H1 (cell line): ENCODE measurements around the gene POLDIP3. TPM values are rescaled to one million over a fixed set of nuclear protein-coding genes. Genes with fewer than 3 reads are reported as not detected.

ENCODE experiments used
- CTCF ChIA-PET: fragments of 300-600 bp; sonication (Branson Sonifier 250); formaldehyde crosslinking; loops from one replicate; lab custom pipeline; 2021; ENCODE audit not compliant: partially characterized antibody; lab: Charles Lee
- POLR2A ChIA-PET: fragments of 300-600 bp; sonication (Branson Sonifier 250); formaldehyde crosslinking; loops from one replicate; lab custom pipeline; 2021; ENCODE audit warnings: inconsistent platforms; ENCODE audit not compliant: partially characterized antibody; lab: Charles Lee
- DNase-seq, 2 experiments: peaks; one replicate each; pipeline versions ENCODE4 v3.0.0 to v3.0.0-alpha.2; 2010 to 2022; ENCODE audit warnings: low spot score in 2 of 2, low read depth in 1 of 2, mixed read lengths in 1 of 2
- FAIRE-seq: peaks from 2 replicates; lab custom pipeline; 2011; peaks lifted over from hg19 to GRCh38; lab: Jason Lieb, UNC
- H2AFZ ChIP-seq: 2 replicates; pipeline ENCODE4 v1.8.1; 2012; ENCODE audit warnings: low read length, inconsistent platforms
- H2AK5ac ChIP-seq: 2 replicates; pipeline ENCODE4 v1.6.1; 2013; ENCODE audit warnings: low read depth, low read length
- H2BK120ac ChIP-seq: replicated peaks from 2 replicates; pipeline ENCODE3; 2013; ENCODE audit warnings: low read depth, low read length, inconsistent platforms
- H2BK12ac ChIP-seq: 2 replicates; pipeline ENCODE4 v1.6.1; 2013; ENCODE audit warnings: low read depth, low read length
- H2BK15ac ChIP-seq: 2 replicates; pipeline ENCODE4 v1.6.1; 2013; ENCODE audit warnings: low read length
- H2BK20ac ChIP-seq: 2 replicates; pipeline ENCODE4 v1.6.1; 2013; ENCODE audit warnings: low read length
- H2BK5ac ChIP-seq: 2 replicates; pipeline ENCODE4 v1.6.1; 2013; ENCODE audit warnings: low read depth, low read length
- H3K14ac ChIP-seq: 2 replicates; pipeline ENCODE4 v1.6.1; 2013; ENCODE audit warnings: inconsistent platforms; ENCODE audit not compliant: insufficient read length
- H3K18ac ChIP-seq: 2 replicates; pipeline ENCODE4 v1.6.1; 2013; ENCODE audit warnings: low read length; ENCODE audit errors: extremely low read depth
- H3K23ac ChIP-seq: 2 replicates; pipeline ENCODE4 v1.6.1; 2013; ENCODE audit warnings: inconsistent platforms; ENCODE audit not compliant: insufficient read length
- H3K23me2 ChIP-seq: 2 replicates; pipeline ENCODE4 v1.6.1; 2013; ENCODE audit warnings: low read depth, low read length
- H3K27ac ChIP-seq: 2 replicates; pipeline ENCODE4 v1.6.1; 2011; ENCODE audit warnings: low read depth, low read length, inconsistent platforms
- H3K27me3 ChIP-seq, 4 experiments: replicated peaks in 1 of 4; 1 replicate in 1 of 4; 2 replicates in 3 of 4; pipeline versions ENCODE4 v1.6.1 to v1.8.1; 2011 to 2013; ENCODE audit warnings: low read length in 3 of 4, mild to moderate bottlenecking in 3 of 4, inconsistent platforms in 2 of 4, mixed read lengths in 2 of 4, moderate library complexity in 1 of 4; ENCODE audit not compliant: control insufficient read depth in 3 of 4, insufficient read depth in 3 of 4; ENCODE audit errors: extremely low read depth in 1 of 4
- H3K36me3 ChIP-seq, 4 experiments: 2 replicates each; pipeline versions ENCODE4 v1.6.1 to v1.8.1; 2011 to 2013; ENCODE audit warnings: mild to moderate bottlenecking in 4 of 4, low read length in 3 of 4, moderate library complexity in 2 of 4, control low read depth in 1 of 4, inconsistent platforms in 1 of 4; ENCODE audit not compliant: insufficient read depth in 4 of 4, control insufficient read depth in 2 of 4
- H3K4ac ChIP-seq: replicated peaks from 2 replicates; pipeline ENCODE3; 2013; ENCODE audit warnings: low read length, low read depth, mixed read lengths, inconsistent platforms; ENCODE audit not compliant: insufficient read length
- H3K4me1 ChIP-seq, 4 experiments: replicated peaks in 1 of 4; 1 replicate in 1 of 4; 2 replicates in 3 of 4; pipeline versions ENCODE4 v1.6.1 to v1.8.1; 2011 to 2013; ENCODE audit warnings: low read length in 3 of 4, inconsistent platforms in 2 of 4, mixed read lengths in 1 of 4; ENCODE audit not compliant: insufficient read depth in 4 of 4, control insufficient read depth in 3 of 4
- H3K4me2 ChIP-seq, 2 experiments: 2 replicates each; pipeline versions ENCODE4 v1.6.1 to v1.8.1; 2011 to 2013; ENCODE audit warnings: low read depth in 2 of 2, low read length in 2 of 2, control low read depth in 1 of 2, inconsistent platforms in 1 of 2, mild to moderate bottlenecking in 1 of 2; ENCODE audit not compliant: insufficient read depth in 1 of 2
- H3K4me3 ChIP-seq, 4 experiments: fragments of 200-600, 300-600 bp in 1 of 4; sonication (generic), shearing (Covaris generic), sonication (Bioruptor Twin) in 1 of 4; 2 replicates each; pipeline versions ENCODE4 v1.5.1 to v1.8.1; 2011 to 2016; ENCODE audit warnings: low read length in 4 of 4, low read depth in 3 of 4, control low read depth in 2 of 4, inconsistent platforms in 2 of 4, mild to moderate bottlenecking in 2 of 4, mixed read lengths in 1 of 4, moderate library complexity in 1 of 4; ENCODE audit not compliant: insufficient read depth in 2 of 4; ENCODE audit errors: extremely low read depth in 1 of 4
- H3K56ac ChIP-seq: replicated peaks from 2 replicates; pipeline ENCODE3; 2013; ENCODE audit warnings: low read depth, mild to moderate bottlenecking, mixed read lengths, low read length, inconsistent platforms; ENCODE audit not compliant: insufficient read length
- H3K79me1 ChIP-seq: 2 replicates; pipeline ENCODE4 v1.6.1; 2013; ENCODE audit warnings: low read depth, low read length, control low read depth
- H3K79me2 ChIP-seq, 2 experiments: 2 replicates each; pipeline versions ENCODE4 v1.6.1 to v1.8.1; 2012 to 2013; ENCODE audit warnings: low read length in 2 of 2, mild to moderate bottlenecking in 2 of 2, inconsistent platforms in 1 of 2; ENCODE audit not compliant: insufficient read depth in 2 of 2, control insufficient read depth in 1 of 2
- H3K9ac ChIP-seq, 4 experiments: replicated peaks in 1 of 4; 1 replicate in 1 of 4; 2 replicates in 3 of 4; pipeline versions ENCODE4 v1.6.1 to v1.8.1; 2011 to 2013; ENCODE audit warnings: low read depth in 3 of 4, low read length in 3 of 4, control low read depth in 2 of 4, mild to moderate bottlenecking in 2 of 4, moderate library complexity in 2 of 4, inconsistent platforms in 1 of 4; ENCODE audit errors: extremely low read depth in 1 of 4
- H3K9me3 ChIP-seq, 2 experiments: 2 replicates each; pipeline versions ENCODE4 v1.6.1 to v1.8.1; 2012 to 2013; ENCODE audit warnings: mild to moderate bottlenecking in 2 of 2, moderate library complexity in 2 of 2, control low read depth in 1 of 2, inconsistent platforms in 1 of 2, low read depth in 1 of 2, low read length in 1 of 2, mixed read lengths in 1 of 2; ENCODE audit not compliant: insufficient read depth in 2 of 2
- H4K20me1 ChIP-seq, 2 experiments: replicated peaks in 1 of 2; 2 replicates each; pipeline versions ENCODE3 to v1.8.1; 2011 to 2013; ENCODE audit warnings: inconsistent platforms in 2 of 2, low read length in 2 of 2, mild to moderate bottlenecking in 1 of 2; ENCODE audit not compliant: insufficient read depth in 2 of 2, control insufficient read depth in 1 of 2
- H4K5ac ChIP-seq: 2 replicates; pipeline ENCODE4 v1.6.1; 2013; ENCODE audit warnings: low read length, low read depth, mixed read lengths, inconsistent platforms; ENCODE audit not compliant: insufficient read length
- H4K8ac ChIP-seq: 2 replicates; pipeline ENCODE4 v1.8.0; 2013; ENCODE audit warnings: mild to moderate bottlenecking, moderate library complexity, low read length, inconsistent platforms; ENCODE audit not compliant: insufficient read depth; ENCODE audit errors: extremely low read depth
- H4K91ac ChIP-seq: replicated peaks from 2 replicates; pipeline ENCODE3; 2013; ENCODE audit warnings: low read length, mixed read lengths, inconsistent platforms; ENCODE audit not compliant: insufficient read length
- CHD1 ChIP-seq: IDR thresholded peaks from 2 replicates; pipeline ENCODE4 v1.6.1; 2012; ENCODE audit warnings: low read depth, low read length, improper control_type of control experiment
- CTCF ChIP-seq, 3 experiments: IDR thresholded peaks; 1 replicate in 2 of 3; 2 replicates in 1 of 3; pipeline versions ENCODE4 v1.5.1 to v1.6.1; 2011; ENCODE audit warnings: low read length in 3 of 3, mild to moderate bottlenecking in 3 of 3, inconsistent platforms in 2 of 3, low read depth in 1 of 3, moderate library complexity in 1 of 3; ENCODE audit not compliant: insufficient read depth in 1 of 3; ENCODE audit errors: control extremely low read depth in 1 of 3
- WGBS, 2 experiments: shearing (Covaris generic) in 1 of 2; methylation state at CpG; one replicate each; pipeline versions ENCODE4 v1.1.6 to v1.1.7; 2013 to 2015; ENCODE audit warnings: low lambda C conversion rate in 2 of 2, mixed read lengths in 2 of 2, inconsistent platforms in 1 of 2, low coverage in 1 of 2, missing lambda C conversion rate in 1 of 2; ENCODE audit not compliant: insufficient replicate concordance in 2 of 2, insufficient coverage in 1 of 2, insufficient read length in 1 of 2; ENCODE audit errors: extremely low coverage in 1 of 2, missing lambda C conversion rate in 1 of 2; 5-methylcytosine and 5-hydroxymethylcytosine counted together
- polyA plus RNA-seq, 7 experiments: library from polyadenylated mRNA; depleted of rRNA in 3 of 7; stranded (reverse) in 5 of 7; unstranded in 2 of 7; fragments of >200 nt in 5 of 7; fragments of 200-250 nt in 2 of 7; gene quantifications; 1 replicate in 5 of 7; 2 replicates in 1 of 7; 4 replicates in 1 of 7; pipeline versions ENCODE4 v1.2.1 to v1.2.3, GENCODE V29; 2011 to 2013; ENCODE audit warnings: missing spikeins in 2 of 7, mixed read lengths in 2 of 7
- total RNA-seq: library from RNA; stranded (reverse); fragmentation: NEBNext Ultra II Directional; extraction: Animal tissue kit (Norgen Biotek cat#: 25700); gene quantifications from 2 replicates; pipeline ENCODE4 v1.2.1, GENCODE V29; 2021

POLDIP3 gene
- total and polyA plus RNA-seq, 2 of the 8 experiments (the other 6 are each of a cell fraction or from before 2014, with no cell fraction given), result 43.5 to 84.6 TPM

- Histone ChIP-seq H3K14ac (no peak overlapping the region), H3K4me2 (no peak overlapping the region), H3K27me3 (no peaks in the 10 kb centered on the region), H2AFZ (no peak overlapping the region), H3K23me2 (peaks cover 6% of the 10 kb centered on the region; the same call in 1 of the 2 replicates), H3K4me1 (peaks cover 6 to 8% (median 7%) of the 10 kb centered on the region in 4 experiments), H3K4me3 (no peak overlapping the region), H2BK15ac (no peak overlapping the region), H4K91ac (no peak overlapping the region), H3K79me1 (peaks cover 17% of the 10 kb centered on the region), H3K4ac (no peak overlapping the region), H3K9me3 (peaks cover 0 to 5% of the 10 kb centered on the region in 2 experiments; a peak in 1 of 4 replicates), H3K36me3 (peaks cover 0 to 10% (median 4%) of the 10 kb centered on the region in 4 experiments; a peak in 4 of 8 replicates), H2AK5ac (no peak overlapping the region), H3K79me2 (peaks cover 47 to 73% of the 10 kb centered on the region in 2 experiments), H3K27ac (no peak overlapping the region), H3K56ac (no peak overlapping the region), H4K20me1 (peaks cover 13 to 25% of the 10 kb centered on the region in 2 experiments), H3K18ac (no peak overlapping the region), H3K23ac (no peak overlapping the region)
- ChIA-PET POLR2A (interaction anchor here (1.8 to 13.9 kb wide), 3 partner anchors 15 to 42 kb away, joined by 5 to 399 read pairs (median 85); no protein-coding TSS in a partner anchor), CTCF (interaction anchor here (0.8 to 3.4 kb wide), 3 partner anchors 15 to 442 kb away, joined by 3 to 19 read pairs (median 3); no protein-coding TSS in a partner anchor)
- FAIRE-seq, result no peak
- 77% methylated on average over 1 of the region's 1 CpG; no CpG with 5 or more reads in 1 of the 2 experiments for WGBS, 2 experiments
- TF ChIP-seq CHD1 (no peak), CTCF (IDR thresholded peaks at IDR 0.05; ENCODE audit: control extremely low read depth in 1 of 3, insufficient read depth in 1 of 3, low read depth in 1 of 3, low read length in 3 of 3) (no peak)
- TF ChIP-seq, all 59 proteins: peak for 0
- H2BK120ac ChIP-seq, result no peak overlapping the region
- H2BK20ac ChIP-seq, result no peak overlapping the region
- no peak overlapping the region for H2BK12ac ChIP-seq
- H2BK5ac ChIP-seq, result no peak overlapping the region
- no peak for DNase-seq
- H4K5ac ChIP-seq, result no peak overlapping the region
- H3K9ac ChIP-seq, result no peak overlapping the region; a peak in 1 of 7 replicates
- no peak overlapping the region for H4K8ac ChIP-seq
Measured at GRCh38 chr22:42611051-42611450, 3.6 kb downstream of the POLDIP3 start.
